Measurements from ENCODE around the gene CCT7.

The CCT7 gene

GRCh38 chr2:73214120-73215035, 19.7 kb upstream of the CCT7 start, which contains the start of gene SMYD5:
SMYD5 (plus strand) TSS chr2:73214245; CDS start chr2:73214267, 22 bp downstream.
- Histone ChIP-seq H3K36me3 (ENCODE audit: control insufficient read depth, insufficient read depth, low read length) (no peaks in the 10 kb centered on the region), H2AFZ (peak within 1 kb of the TSS; percentile 90), H3K4me3 (ENCODE audit: low read depth, low read length) (peak within 1 kb of the TSS; percentile 87), H3K4me2 (ENCODE audit: low read length) (peak within 1 kb of the TSS; percentile 83), H3K9me3 (ENCODE audit: control insufficient read depth, low read length) (no peaks in the 10 kb centered on the region), H3K9ac (peak within 1 kb of the TSS; percentile 46), H3K27me3 (ENCODE audit: control insufficient read depth, insufficient read depth, low read length) (no peaks in the 10 kb centered on the region), H3K27ac (peak within 1 kb of the TSS; percentile 60), H3K4me1 (peaks cover 4% of the 10 kb centered on the region), H3K79me2 (peaks cover 2% of the 10 kb centered on the region)
- TF ChIP-seq CTCF (IDR thresholded peaks at IDR 0.05): no peak

- H3K4me3 ChIP-seq (ENCODE audit: low read depth, low read length): no peak overlapping the region
- H3K4me1 ChIP-seq: peaks cover 4% of the 10 kb centered on the region
- H3K9ac ChIP-seq: no peak overlapping the region
- H3K9me3 ChIP-seq (ENCODE audit: control insufficient read depth, low read length): no peaks in the 10 kb centered on the region
- peaks cover 2% of the 10 kb centered on the region for H3K79me2 ChIP-seq
- no peak overlapping the region for H2AFZ ChIP-seq
- no peaks in the 10 kb centered on the region for H3K36me3 ChIP-seq (ENCODE audit: control insufficient read depth, insufficient read depth, low read length)
- no peak for TF ChIP-seq CTCF (IDR thresholded peaks at IDR 0.05)
- no peak overlapping the region for H3K27ac ChIP-seq
- no peak overlapping the region for H3K4me2 ChIP-seq (ENCODE audit: low read length)
- H3K27me3 ChIP-seq (ENCODE audit: control insufficient read depth, insufficient read depth, low read length): no peaks in the 10 kb centered on the region
Observed at GRCh38 chr2:73215254-73215653, 18.9 kb upstream of the CCT7 start.

- Histone ChIP-seq H3K79me2 (peaks cover 2% of the 10 kb centered on the region), H3K4me2 (ENCODE audit: low read length) (no peak overlapping the region), H3K27me3 (ENCODE audit: control insufficient read depth, insufficient read depth, low read length) (no peaks in the 10 kb centered on the region), H3K4me1 (peaks cover 4% of the 10 kb centered on the region), H3K4me3 (ENCODE audit: low read depth, low read length) (no peak overlapping the region), H3K36me3 (ENCODE audit: control insufficient read depth, insufficient read depth, low read length) (no peaks in the 10 kb centered on the region), H3K27ac (no peak overlapping the region), H3K9me3 (ENCODE audit: control insufficient read depth, low read length) (no peaks in the 10 kb centered on the region), H2AFZ (no peak overlapping the region), H3K9ac (no peak overlapping the region)
- no peak for TF ChIP-seq CTCF (IDR thresholded peaks at IDR 0.05)
Observed at GRCh38 chr2:73217160-73217559, 16.9 kb upstream of the CCT7 start.

DNA sequence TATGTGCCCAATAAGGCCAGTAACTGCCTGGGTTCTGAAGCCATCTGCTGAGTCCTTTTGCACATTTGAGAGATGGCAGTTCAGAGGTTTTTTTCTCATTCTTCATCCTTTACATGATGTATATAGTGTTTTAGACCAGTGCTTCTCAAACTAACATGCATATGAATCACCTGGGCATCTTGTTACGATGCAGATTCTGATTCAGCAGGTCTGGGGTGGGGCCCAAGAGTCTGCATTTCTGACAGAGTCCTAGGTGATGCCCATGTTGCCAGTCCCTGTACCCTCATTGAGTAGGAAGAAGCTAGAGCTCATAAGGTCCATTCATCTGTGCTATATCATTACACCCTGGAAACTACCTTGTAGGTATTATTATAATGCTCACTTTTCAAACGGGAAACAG, 16.3 kb upstream of the CCT7 start:
- Histone ChIP-seq H3K79me2 (peaks cover 2% of the 10 kb centered on the region), H3K27me3 (ENCODE audit: control insufficient read depth, insufficient read depth, low read length) (no peaks in the 10 kb centered on the region), H3K9ac (no peak overlapping the region), H3K4me2 (ENCODE audit: low read length) (no peak overlapping the region), H3K9me3 (ENCODE audit: control insufficient read depth, low read length) (no peaks in the 10 kb centered on the region), H3K36me3 (ENCODE audit: control insufficient read depth, insufficient read depth, low read length) (no peaks in the 10 kb centered on the region), H3K4me3 (ENCODE audit: low read depth, low read length) (no peak overlapping the region), H3K4me1 (peaks cover 4% of the 10 kb centered on the region), H3K27ac (no peak overlapping the region), H2AFZ (no peak overlapping the region)
- no peak for TF ChIP-seq CTCF (IDR thresholded peaks at IDR 0.05)

Data from parathyroid adenoma (tissue), 2 donors.